GM23338 (cell line): ENCODE data around the gene FAM20C. TPM values are rescaled to one million over a fixed set of nuclear protein-coding genes. Genes with fewer than 3 reads are reported as not detected.

ENCODE experiments used
- ATAC-seq: fragments of 200-7000 bp; cut with Tn5 transposase; 3 replicates; pipeline ENCODE4 v1.9.1; 2020
- DNase-seq: peaks from one replicate; pipeline ENCODE4 v3.0.0-alpha.2; 2015; ENCODE audit warnings: low spot score
- H2AFZ ChIP-seq: fragments of 200-600 bp; sonication (generic); 2 replicates; pipeline ENCODE4 v1.8.0; 2016; ENCODE audit warnings: antibody characterized with exemption, mild to moderate bottlenecking, moderate library complexity
- H3F3A ChIP-seq: fragments of 200-600 bp; sonication (generic); replicated peaks from 2 replicates; pipeline ENCODE4 v1.8.0; 2017; ENCODE audit warnings: antibody characterized with exemption, mixed run types, low read depth
- H3K27ac ChIP-seq: fragments of 200-600 bp; sonication (generic); 2 replicates; pipeline ENCODE4 v1.6.1; 2016; ENCODE audit warnings: low read depth
- H3K27me3 ChIP-seq: fragments of 200-600 bp; sonication (generic); 2 replicates; pipeline ENCODE4 v1.8.0; 2016; ENCODE audit warnings: mild to moderate bottlenecking, mixed run types, moderate library complexity; ENCODE audit not compliant: insufficient read depth
- H3K36me3 ChIP-seq: fragments of 200-600 bp; sonication (generic); 2 replicates; pipeline ENCODE4 v1.8.0; 2016; ENCODE audit warnings: mild to moderate bottlenecking; ENCODE audit not compliant: insufficient read depth
- H3K4me1 ChIP-seq: fragments of 200-600 bp; sonication (generic); 2 replicates; pipeline ENCODE4 v1.8.0; 2016; ENCODE audit warnings: mild to moderate bottlenecking, moderate library complexity; ENCODE audit not compliant: insufficient read depth
- H3K4me2 ChIP-seq: fragments of 200-600 bp; sonication (generic); 2 replicates; pipeline ENCODE4 v1.7.1; 2017; ENCODE audit warnings: mixed run types
- H3K4me3 ChIP-seq: fragments of 200-600 bp; sonication (generic); 2 replicates; pipeline ENCODE4 v1.6.1; 2016; ENCODE audit warnings: mixed run types
- H3K79me2 ChIP-seq: fragments of 200-600 bp; sonication (generic); replicated peaks from 2 replicates; pipeline ENCODE4 v1.8.0; 2017; ENCODE audit warnings: mild to moderate bottlenecking; ENCODE audit not compliant: insufficient read depth
- H3K9me2 ChIP-seq: fragments of 200-600 bp; sonication (generic); 2 replicates; pipeline ENCODE4 v1.8.0; 2017; ENCODE audit not compliant: insufficient read depth
- H4K20me1 ChIP-seq: fragments of 200-600 bp; sonication (generic); replicated peaks from 2 replicates; pipeline ENCODE4 v1.8.0; 2017; ENCODE audit warnings: mild to moderate bottlenecking; ENCODE audit not compliant: insufficient read depth
- H3K27ac Mint-ChIP-seq: 2 replicates; pipeline ENCODE4 v1.8.0; 2020; ENCODE audit warnings: inconsistent platforms, mild to moderate bottlenecking, moderate library complexity, mixed read lengths
- H3K27me3 Mint-ChIP-seq: 3 replicates; pipeline ENCODE4 v1.8.0; 2022; ENCODE audit warnings: low read depth, mild to moderate bottlenecking, moderate library complexity, mixed read lengths, inconsistent platforms; ENCODE audit not compliant: insufficient read depth, poor library complexity
- H3K36me3 Mint-ChIP-seq: 3 replicates; pipeline ENCODE4 v1.8.0; 2021; ENCODE audit warnings: low read depth, mild to moderate bottlenecking, inconsistent platforms, moderate library complexity, mixed read lengths
- H3K4me1 Mint-ChIP-seq: 3 replicates; pipeline ENCODE4 v1.8.0; 2020; ENCODE audit warnings: mild to moderate bottlenecking, inconsistent platforms, mixed read lengths
- H3K4me3 Mint-ChIP-seq: 3 replicates; pipeline ENCODE4 v1.8.0; 2021; ENCODE audit warnings: moderate library complexity, mild to moderate bottlenecking, inconsistent platforms, mixed read lengths
- H3K9me3 Mint-ChIP-seq: 3 replicates; pipeline ENCODE4 v1.8.0; 2020; ENCODE audit warnings: moderate library complexity, mild to moderate bottlenecking, inconsistent platforms, mixed read lengths
- CREB1 ChIP-seq: fragments of 250-450 bp; sonication (Bioruptor Pico); IDR thresholded peaks from 2 replicates; pipeline ENCODE4 v1.5.0; 2020; ENCODE audit warnings: low read depth, mild to moderate bottlenecking, moderate library complexity
- CTCF ChIP-seq, 2 experiments: fragments of 200-600 bp in 1 of 2; sonication (generic) in 1 of 2; conservative IDR thresholded peaks; 2 replicates each; pipeline versions ENCODE4 v1.5.1 to v1.6.1; 2016 to 2017; ENCODE audit warnings: antibody characterized with exemption in 2 of 2, low read depth in 2 of 2, mild to moderate bottlenecking in 2 of 2, moderate library complexity in 1 of 2
- JUNB ChIP-seq: IDR thresholded peaks from one replicate; pipeline ENCODE4 v1.6.1; 2016; ENCODE audit warnings: antibody characterized with exemption; ENCODE audit not compliant: unreplicated experiment
- POLR2AphosphoS5 ChIP-seq: IDR thresholded peaks from 2 replicates; pipeline ENCODE4 v1.6.1; 2016; ENCODE audit warnings: antibody characterized with exemption, low read depth
- ZNF331 ChIP-seq: fragments of 250-450 bp; sonication (Bioruptor Pico); IDR thresholded peaks from 2 replicates; pipeline ENCODE4 v1.5.0; 2020; ENCODE audit warnings: low read depth, mild to moderate bottlenecking, moderate library complexity
- ZNF462 ChIP-seq: fragments of 250-450 bp; sonication (Bioruptor Pico); IDR thresholded peaks from 2 replicates; pipeline ENCODE4 v1.5.0; 2020; ENCODE audit warnings: mild to moderate bottlenecking, moderate library complexity
- polyA plus RNA-seq: library from polyadenylated mRNA; unstranded; fragments of >200 nt; fragmentation: Nextera tagmentation; extraction: Ambion mirVana; gene quantifications from 2 replicates; pipeline ENCODE4 v1.2.1, GENCODE V29; 2016
- total RNA-seq: library from RNA; depleted of rRNA; stranded (reverse); fragments of >200 nt; shearing (Covaris generic); gene quantifications from 2 replicates; pipeline ENCODE4 v1.2.3, GENCODE V29; 2014

Gene FAM20C
- total and polyA plus RNA-seq, 2 experiments from 2014 or later, result 7.6 to 24.8 TPM

DNA sequence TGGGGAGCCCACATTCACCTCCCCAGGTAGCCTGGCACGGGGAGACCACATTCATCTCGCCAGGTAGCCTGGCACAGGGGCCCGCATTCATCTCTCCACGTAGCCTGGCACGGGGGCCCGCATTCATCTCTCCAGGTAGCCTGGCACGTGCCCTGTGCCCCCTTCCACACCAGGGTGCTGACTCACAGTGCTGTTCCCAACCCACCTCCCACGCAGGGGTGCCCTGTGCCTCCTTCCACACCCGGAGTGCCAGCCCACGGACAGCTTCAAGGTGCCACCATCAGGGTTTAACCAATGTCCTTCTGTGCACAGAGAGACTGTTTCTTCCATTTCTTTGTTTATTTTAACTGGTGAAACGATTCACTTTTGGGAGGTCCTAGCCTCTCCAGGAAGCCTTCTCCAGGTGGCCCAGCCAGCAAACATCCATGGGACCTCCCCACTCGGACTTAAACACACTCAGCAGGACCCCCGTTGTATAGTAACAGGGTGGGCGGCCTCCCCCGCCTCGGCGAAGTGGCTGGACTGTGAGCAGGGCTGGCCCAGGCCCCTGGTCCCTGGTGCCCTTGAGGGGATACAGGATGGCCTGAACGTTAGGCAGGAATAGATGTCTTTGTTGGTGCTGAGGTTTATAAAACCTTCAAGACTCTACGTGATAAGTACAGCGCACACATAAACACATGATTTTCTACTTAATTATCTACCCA, 56.5 kb downstream of the FAM20C start:
- TF ChIP-seq POLR2AphosphoS5 (no peak), ZNF331 (CRISPR knock-in tag) (no peak), CTCF (conservative IDR thresholded peaks at IDR 0.05; ENCODE audit: low read depth in 2 of 2) (no peak), CREB1 (CRISPR knock-in tag) (no peak)
- ATAC-seq, result no peak
- no peak overlapping the region for H3K4me3 Mint-ChIP-seq
- no peak overlapping the region for H3K27ac Mint-ChIP-seq
- Histone ChIP-seq H3K4me2 (no peak overlapping the region), H3K4me1 (no peaks in the 10 kb centered on the region), H2AFZ (no peak overlapping the region), H3F3A (no peaks in the 10 kb centered on the region), H3K9me2 (no peaks in the 10 kb centered on the region), H3K27me3 (no peaks in the 10 kb centered on the region), H4K20me1 (no peaks in the 10 kb centered on the region), H3K4me3 (no peak overlapping the region), H3K79me2 (no peaks in the 10 kb centered on the region), H3K36me3 (no peaks in the 10 kb centered on the region), H3K27ac (no peak overlapping the region)
- peaks cover 61% of the 10 kb centered on the region for H3K36me3 Mint-ChIP-seq
- no peak for DNase-seq
- H3K27me3 Mint-ChIP-seq, result peaks cover 2% of the 10 kb centered on the region
- no peaks in the 10 kb centered on the region for H3K4me1 Mint-ChIP-seq
- H3K9me3 Mint-ChIP-seq, result peaks cover 12% of the 10 kb centered on the region

GRCh38 chr7:249989-250388, 57.6 kb downstream of the FAM20C start:
- Histone ChIP-seq H4K20me1 (no peaks in the 10 kb centered on the region), H3K4me3 (no peak overlapping the region), H3K27ac (no peak overlapping the region), H3K4me1 (no peaks in the 10 kb centered on the region), H3K79me2 (no peaks in the 10 kb centered on the region), H3K36me3 (no peaks in the 10 kb centered on the region), H3F3A (no peaks in the 10 kb centered on the region), H3K4me2 (no peak overlapping the region), H3K9me2 (no peaks in the 10 kb centered on the region), H3K27me3 (no peaks in the 10 kb centered on the region), H2AFZ (no peak overlapping the region)
- ATAC-seq (no peak), DNase-seq (no peak)
- H3K36me3 Mint-ChIP-seq, result peaks cover 63% of the 10 kb centered on the region
- H3K27me3 Mint-ChIP-seq, result peaks cover 8% of the 10 kb centered on the region
- no peak overlapping the region for H3K27ac Mint-ChIP-seq
- no peak overlapping the region for H3K4me3 Mint-ChIP-seq
- peaks cover 19% of the 10 kb centered on the region for H3K9me3 Mint-ChIP-seq
- no peaks in the 10 kb centered on the region for H3K4me1 Mint-ChIP-seq
- TF ChIP-seq JUNB (no peak), ZNF462 (CRISPR knock-in tag) (no peak), ZNF331 (CRISPR knock-in tag) (no peak), POLR2AphosphoS5 (no peak), CREB1 (CRISPR knock-in tag) (no peak), CTCF (conservative IDR thresholded peaks at IDR 0.05; ENCODE audit: low read depth in 2 of 2) (no peak)
